ENCODE results near the gene COMMD6. TPM values are rescaled to one million over a fixed set of nuclear protein-coding genes. Genes with fewer than 3 reads are reported as not detected.

The COMMD6 gene
- total RNA-seq (100 to 1,000 TPM in 7 of 9 donors, 10 to 100 TPM in 2; 19.8 to 155 (median 126) TPM), polyA plus RNA-seq (100 to 1,000 TPM; 123 to 136 TPM)
- long read RNA-seq, donor 1, partial matches to known transcripts = 0 of 6 reads
- long read RNA-seq, donor 1, other reads (novel, unspliced or antisense) = 3 of 6 reads
- long read RNA-seq, donor 2, partial matches to known transcripts = 2 of 4 reads
- long read RNA-seq, donor 2, other reads (novel, unspliced or antisense) = 1 of 4 reads
- long read RNA-seq, donor 3, partial matches to known transcripts = 3 of 6 reads
- long read RNA-seq, donor 3, other reads (novel, unspliced or antisense) = 1 of 6 reads

GRCh38 chr13:75537401-75538365 is at the start of gene COMMD6:
Gene COMMD6, minus strand, starts transcription at chr13:75537841. Its CDS starts 36 bp downstream, at chr13:75537805.
- peak within 1 kb of the TSS; percentile 11 to 92 (median 79) for H3K27ac ChIP-seq
- H3K9me3 ChIP-seq = no peaks in the 10 kb centered on the region
- ATAC-seq = peak; percentile 94 to 97 (median 96)
- 0 to 1% (median 0%) methylated on average over 44 to 51 of the region's 51 CpGs for WGBS, 4 donors
- H3K36me3 ChIP-seq = peaks cover 0 to 28% (median 19%) of the 10 kb centered on the region in 9 donors
- H3K4me1 ChIP-seq = peaks cover 0 to 30% (median 10%) of the 10 kb centered on the region in 12 donors
- DNase-seq = peak; percentile 82 to 89 (median 87)
- TF ChIP-seq CTCF (IDR thresholded peaks at IDR 0.05) (peak; percentile 29 to 82 (median 57)), POLR2A (IDR thresholded peaks at IDR 0.05) (peak in 1 of 2 donors; percentile 53)
- H3K4me3 ChIP-seq = peak within 1 kb of the TSS; percentile 56 to 96 (median 85)
- H3K27me3 ChIP-seq = no peaks in the 10 kb centered on the region
- intact Hi-C loops (cut with DNase I) = loop anchor here in 7 of 10 donors (1.0 to 10.0 kb wide), 6 partner anchors 12 to 173 kb away; partner anchors contain the start of genes TBC1D4 (in 3 of the 7) and UCHL3 (in 1 of the 7)

- DNase-seq = no peak
- intact Hi-C loops (cut with DNase I) = no loop called here
- H3K36me3 ChIP-seq = peaks cover 0 to 13% (median 5%) of the 10 kb centered on the region in 9 donors
Measured at GRCh38 chr13:75585153-75585552, 47.5 kb upstream of the COMMD6 start.

GRCh38 chr13:75583091-75583490 is 45.5 kb upstream of the COMMD6 start:
- Histone ChIP-seq H3K9me3 (peaks cover 0 to 19% (median 2%) of the 10 kb centered on the region in 12 donors), H3K27me3 (no peaks in the 10 kb centered on the region), H3K27ac (no peak overlapping the region), H3K36me3 (peaks cover 0 to 7% (median 0%) of the 10 kb centered on the region in 9 donors), H3K4me1 (peaks cover 0 to 4% (median 0%) of the 10 kb centered on the region in 12 donors), H3K4me3 (no peak overlapping the region)
- intact Hi-C loops (cut with DNase I) = no loop called here
- DNase-seq = no peak
- no peak for ATAC-seq
- TF ChIP-seq POLR2A (IDR thresholded peaks at IDR 0.05) = no peak
- no peak for TF ChIP-seq CTCF (IDR thresholded peaks at IDR 0.05)

More at GRCh38 chr13:75585153-75585552, 47.5 kb upstream of the COMMD6 start:
- peaks cover 0 to 4% (median 0%) of the 10 kb centered on the region in 12 donors for H3K4me1 ChIP-seq
- TF ChIP-seq POLR2A (IDR thresholded peaks at IDR 0.05) (no peak), CTCF (IDR thresholded peaks at IDR 0.05) (no peak)
- H3K4me3 ChIP-seq = no peak overlapping the region
- no peaks in the 10 kb centered on the region for H3K27me3 ChIP-seq
- peaks cover 0 to 19% (median 2%) of the 10 kb centered on the region in 12 donors for H3K9me3 ChIP-seq
- H3K27ac ChIP-seq = no peak overlapping the region
- no peak for ATAC-seq

Data from heart left ventricle (tissue), 16 donors.